HCT116 (cell line): ENCODE results near the gene TMCO1. TPM values are rescaled to one million over a fixed set of nuclear protein-coding genes. Genes with fewer than 3 reads are reported as not detected.

ENCODE experiments used
- ATAC-seq: fragments of 200-7000 bp; cut with Tn5 transposase; 2 replicates; pipeline ENCODE4 v1.9.1; 2020; ENCODE audit warnings: mild to moderate bottlenecking, moderate library complexity
- BruUV-seq: library from RNA; stranded (reverse); fragments of 400-500 nt; replicated peaks from 2 replicates; lab custom pipeline; 2021; lab: Mats Ljungman, UMichigan
- CTCF ChIA-PET: fragments of 300-600 bp; sonication (Branson Sonifier 250); formaldehyde crosslinking; loops from one replicate; lab custom pipeline; 2021; ENCODE audit warnings: antibody characterized with exemption; lab: Charles Lee
- POLR2A ChIA-PET: fragments of 300-600, 350-600 bp; sonication (Branson Sonifier 250); formaldehyde crosslinking; loops from one replicate; lab custom pipeline; 2021; ENCODE audit warnings: antibody characterized with exemption; lab: Charles Lee
- RAD21 ChIA-PET, 2 experiments: fragments of 300-600 bp; sonication (Branson Sonifier 250); formaldehyde crosslinking; loops; one replicate each; lab custom pipeline; 2023; ENCODE audit warnings: low total read pairs in 2 of 2; ENCODE audit not compliant: uncharacterized antibody in 2 of 2, unreplicated experiment in 2 of 2, low non-redundant PET in 1 of 2; lab: Charles Lee
- DNase-seq: peaks from one replicate; pipeline ENCODE4 v3.0.0-alpha.2; 2010; ENCODE audit warnings: low read depth, low spot score
- H2AFZ ChIP-seq: fragments of 200-600 bp; shearing (Covaris generic), sonication (generic); 2 replicates; pipeline ENCODE4 v1.6.1; 2017; ENCODE audit warnings: low read depth, mixed run types, mixed read lengths, antibody characterized with exemption, low read length; ENCODE audit not compliant: poor library complexity, severe bottlenecking
- H3K27ac ChIP-seq: 2 replicates; pipeline ENCODE4 v1.5.1; 2012; ENCODE audit warnings: low read depth, low read length
- H3K27me3 ChIP-seq: fragments of 200-600 bp; sonication (generic); 2 replicates; pipeline ENCODE4 v1.6.1; 2016; ENCODE audit warnings: mixed run types, low read length, mixed read lengths; ENCODE audit not compliant: insufficient read depth
- H3K36me3 ChIP-seq, 2 experiments: fragments of 200-500 bp in 1 of 2; fragments of 200-600 bp in 1 of 2; sonication (Bioruptor generic) in 1 of 2; sonication (generic) in 1 of 2; 2 replicates each; pipeline versions ENCODE4 v1.5.1 to v1.6.1; 2014 to 2016; ENCODE audit warnings: low read length in 2 of 2, inconsistent platforms in 1 of 2, mixed read lengths in 1 of 2, mixed run types in 1 of 2; ENCODE audit not compliant: insufficient read depth in 2 of 2, control insufficient read depth in 1 of 2
- H3K4me1 ChIP-seq, 2 experiments: fragments of 200-600 bp in 1 of 2; sonication (generic) in 1 of 2; 2 replicates each; pipeline versions ENCODE4 v1.5.1 to v1.6.1; 2012 to 2017; ENCODE audit warnings: low read length in 2 of 2, inconsistent platforms in 1 of 2, mild to moderate bottlenecking in 1 of 2, mixed read lengths in 1 of 2, mixed run types in 1 of 2, moderate library complexity in 1 of 2; ENCODE audit not compliant: insufficient read depth in 2 of 2, control insufficient read depth in 1 of 2
- H3K4me2 ChIP-seq: fragments of 200-600 bp; sonication (generic); 2 replicates; pipeline ENCODE4 v1.6.1; 2017; ENCODE audit warnings: mixed run types, low read length, mixed read lengths
- H3K4me3 ChIP-seq, 2 experiments: fragments of 200-600 bp in 1 of 2; sonication (generic) in 1 of 2; replicated peaks in 1 of 2; 2 replicates each; pipeline ENCODE4 v1.5.1; 2011 to 2016; ENCODE audit warnings: low read length in 2 of 2, control low read depth in 1 of 2, low read depth in 1 of 2, mild to moderate bottlenecking in 1 of 2, mixed read lengths in 1 of 2, mixed run types in 1 of 2
- H3K79me2 ChIP-seq: fragments of 200-600 bp; sonication (generic); 2 replicates; pipeline ENCODE4 v1.6.1; 2017; ENCODE audit warnings: mild to moderate bottlenecking, mixed run types, low read length, moderate library complexity, mixed read lengths; ENCODE audit not compliant: insufficient read depth
- H3K9ac ChIP-seq: fragments of 200-600 bp; sonication (generic); 2 replicates; pipeline ENCODE4 v1.6.1; 2016; ENCODE audit warnings: low read length, mixed read lengths
- H3K9me2 ChIP-seq: fragments of 200-600 bp; sonication (generic), shearing (Covaris generic); 2 replicates; pipeline ENCODE4 v1.6.1; 2017; ENCODE audit warnings: mixed run types, mild to moderate bottlenecking, moderate library complexity; ENCODE audit not compliant: insufficient read depth
- H3K9me3 ChIP-seq, 2 experiments: fragments of 200-500 bp in 1 of 2; fragments of 200-600 bp in 1 of 2; sonication (Bioruptor generic) in 1 of 2; sonication (generic) in 1 of 2; 2 replicates each; pipeline ENCODE4 v1.6.1; 2014 to 2017; ENCODE audit warnings: low read length in 2 of 2, mixed read lengths in 2 of 2, inconsistent platforms in 1 of 2, low read depth in 1 of 2, mild to moderate bottlenecking in 1 of 2, mixed run types in 1 of 2, moderate library complexity in 1 of 2; ENCODE audit not compliant: control insufficient read depth in 1 of 2, insufficient read depth in 1 of 2
- H4K20me1 ChIP-seq: fragments of 200-600 bp; sonication (generic), shearing (Covaris generic); 2 replicates; pipeline ENCODE4 v1.6.1; 2017; ENCODE audit warnings: mixed run types, mild to moderate bottlenecking, moderate library complexity; ENCODE audit not compliant: insufficient read depth
- ATF3 ChIP-seq: IDR thresholded peaks from 2 replicates; pipeline ENCODE4 v1.6.1; 2012
- CTCF ChIP-seq, 3 experiments: fragments of 200-600 bp in 1 of 3; sonication (generic) in 1 of 3; IDR thresholded peaks in 2 of 3; conservative IDR thresholded peaks in 1 of 3; 2 replicates each; pipeline ENCODE4 v1.5.1; 2012 to 2017; ENCODE audit warnings: low read depth in 2 of 3, low read length in 2 of 3, antibody characterized with exemption in 1 of 3, borderline replicate concordance in 1 of 3, control low read depth in 1 of 3, mild to moderate bottlenecking in 1 of 3, mixed read lengths in 1 of 3, mixed run types in 1 of 3, moderate library complexity in 1 of 3; ENCODE audit not compliant: insufficient read depth in 1 of 3
- EGR1 ChIP-seq: IDR thresholded peaks from 2 replicates; pipeline ENCODE4 v1.6.1; 2012; ENCODE audit warnings: low read depth
- ELF1 ChIP-seq: IDR thresholded peaks from 2 replicates; pipeline ENCODE4 v1.6.1; 2012; ENCODE audit warnings: low read depth, borderline replicate concordance
- EZH2 ChIP-seq: fragments of 200-600 bp; sonication (generic); IDR thresholded peaks from 2 replicates; pipeline ENCODE4 v1.6.1; 2017; ENCODE audit warnings: antibody characterized with exemption, mixed run types
- FOSL1 ChIP-seq: IDR thresholded peaks from 2 replicates; pipeline ENCODE4 v1.6.1; 2012; ENCODE audit warnings: low read depth
- POLR2A ChIP-seq: IDR thresholded peaks from 2 replicates; pipeline ENCODE4 v1.7.0; 2011; ENCODE audit warnings: borderline replicate concordance; ENCODE audit not compliant: insufficient read depth, insufficient read length; ENCODE audit errors: extremely low read depth
- REST ChIP-seq: IDR thresholded peaks from 2 replicates; pipeline ENCODE4 v1.6.1; 2012; ENCODE audit warnings: low read depth
- YY1 ChIP-seq: IDR thresholded peaks from 2 replicates; pipeline ENCODE4 v1.6.1; 2011; ENCODE audit warnings: low read length, low read depth, moderate library complexity, mild to moderate bottlenecking; ENCODE audit not compliant: insufficient replicate concordance; ENCODE audit errors: extremely low read depth
- ZFX ChIP-seq: fragments of 450-650 bp; IDR thresholded peaks from 2 replicates; pipeline ENCODE4 v1.6.1; 2017
- intact Hi-C: fragments of 100-400 bp; cut with micrococcal nuclease; formaldehyde crosslinking; loops from 2 replicates; pipeline ENCODE4 v1.10.0; 2022
- total RNA-seq: library from RNA; stranded (reverse); gene quantifications from one replicate; pipeline ENCODE4 v1.2.1, GENCODE V29; 2021; ENCODE audit not compliant: unreplicated experiment

Gene TMCO1
- total RNA-seq, 1 experiment from 2014 or later = 61.2 TPM

- TF ChIP-seq ELF1 (no peak), FOSL1 (no peak), CTCF (IDR thresholded peaks at IDR 0.05 in 2 of 3, conservative IDR thresholded peaks at IDR 0.05 in 1 of 3; ENCODE audit: borderline replicate concordance in 1 of 3, insufficient read depth in 1 of 3, low read depth in 2 of 3, low read length in 2 of 3) (no peak), EGR1 (no peak), YY1 (no peak), REST (no peak), POLR2A (no peak), EZH2 (no peak), ATF3 (no peak), ZFX (no peak)
- ChIA-PET CTCF (interaction anchor here (1.0 kb wide), 1 partner anchor 187 kb away, joined by 3 read pairs; no protein-coding TSS in a partner anchor), RAD21 (no interaction called here), POLR2A (no interaction called here)
- Histone ChIP-seq H3K27me3 (no peaks in the 10 kb centered on the region), H3K9me3 (no peaks in the 10 kb centered on the region), H4K20me1 (no peaks in the 10 kb centered on the region; the same call in 1 of the 2 replicates), H3K9ac (no peak overlapping the region), H3K4me2 (no peak overlapping the region), H3K4me1 (peaks cover 0 to 5% of the 10 kb centered on the region in 2 experiments; a peak in 1 of 4 replicates), H3K27ac (no peak overlapping the region), H3K36me3 (peaks cover 7 to 12% of the 10 kb centered on the region in 2 experiments; a peak in 2 of 4 replicates), H2AFZ (no peak overlapping the region), H3K9me2 (no peaks in the 10 kb centered on the region), H3K79me2 (no peaks in the 10 kb centered on the region), H3K4me3 (no peak overlapping the region)
- intact Hi-C loops = no loop called here
- no peak for ATAC-seq
- DNase-seq = no peak
- no TSS peak for BruUV-seq
Measured at GRCh38 chr1:165726841-165727240, 41.8 kb downstream of the TMCO1 start.
